ENCODE data around the gene DOCK7. TPM values are rescaled to one million over a fixed set of nuclear protein-coding genes. Genes with fewer than 3 reads are reported as not detected.

DOCK7 gene
- total and polyA plus RNA-seq, 9 donors, result 12.7 to 43.1 (median 38.2) TPM

DNA sequence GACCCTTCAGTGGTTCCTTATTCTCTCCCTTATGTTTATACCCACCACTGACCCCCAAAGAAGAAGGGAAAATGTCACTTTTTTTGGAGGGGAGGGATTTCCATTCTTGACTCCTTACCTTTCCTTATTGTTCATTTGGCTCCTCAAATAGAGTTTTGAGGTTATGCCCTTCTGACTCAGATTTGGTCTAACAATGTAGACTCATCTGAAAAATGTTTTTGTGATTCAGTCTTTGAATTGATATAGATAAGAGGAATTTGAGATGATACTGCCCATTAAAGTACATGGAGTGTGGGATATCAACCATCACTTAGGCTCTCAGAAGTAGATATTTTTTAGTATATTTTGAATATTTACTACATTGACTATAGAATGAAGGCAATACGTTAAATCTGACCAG is 235.2 kb downstream of the DOCK7 start:
- H3K27ac ChIP-seq, result no peak overlapping the region
- no peaks in the 10 kb centered on the region for H3K36me3 ChIP-seq
- no peak for DNase-seq
- H3K4me1 ChIP-seq (ENCODE audit: insufficient read depth), result no peaks in the 10 kb centered on the region
- intact Hi-C loops (cut with DNase I), result no loop called here
- no peaks in the 10 kb centered on the region for H3K9me3 ChIP-seq
- H3K27me3 ChIP-seq, result no peaks in the 10 kb centered on the region
- no peak for TF ChIP-seq POLR2A (IDR thresholded peaks at IDR 0.05)
- TF ChIP-seq, protein P1, sequence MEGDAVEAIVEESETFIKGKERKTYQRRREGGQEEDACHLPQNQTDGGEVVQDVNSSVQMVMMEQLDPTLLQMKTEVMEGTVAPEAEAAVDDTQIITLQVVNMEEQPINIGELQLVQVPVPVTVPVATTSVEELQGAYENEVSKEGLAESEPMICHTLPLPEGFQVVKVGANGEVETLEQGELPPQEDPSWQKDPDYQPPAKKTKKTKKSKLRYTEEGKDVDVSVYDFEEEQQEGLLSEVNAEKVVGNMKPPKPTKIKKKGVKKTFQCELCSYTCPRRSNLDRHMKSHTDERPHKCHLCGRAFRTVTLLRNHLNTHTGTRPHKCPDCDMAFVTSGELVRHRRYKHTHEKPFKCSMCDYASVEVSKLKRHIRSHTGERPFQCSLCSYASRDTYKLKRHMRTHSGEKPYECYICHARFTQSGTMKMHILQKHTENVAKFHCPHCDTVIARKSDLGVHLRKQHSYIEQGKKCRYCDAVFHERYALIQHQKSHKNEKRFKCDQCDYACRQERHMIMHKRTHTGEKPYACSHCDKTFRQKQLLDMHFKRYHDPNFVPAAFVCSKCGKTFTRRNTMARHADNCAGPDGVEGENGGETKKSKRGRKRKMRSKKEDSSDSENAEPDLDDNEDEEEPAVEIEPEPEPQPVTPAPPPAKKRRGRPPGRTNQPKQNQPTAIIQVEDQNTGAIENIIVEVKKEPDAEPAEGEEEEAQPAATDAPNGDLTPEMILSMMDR (IDR thresholded peaks at IDR 0.05), result no peak
- no peak for TF ChIP-seq EP300 (IDR thresholded peaks at IDR 0.05)
- WGBS, 3 donors, result 92 to 98% (median 95%) methylated on average over 1 of the region's 1 CpG
- H3K4me3 ChIP-seq, result no peak overlapping the region

DNA sequence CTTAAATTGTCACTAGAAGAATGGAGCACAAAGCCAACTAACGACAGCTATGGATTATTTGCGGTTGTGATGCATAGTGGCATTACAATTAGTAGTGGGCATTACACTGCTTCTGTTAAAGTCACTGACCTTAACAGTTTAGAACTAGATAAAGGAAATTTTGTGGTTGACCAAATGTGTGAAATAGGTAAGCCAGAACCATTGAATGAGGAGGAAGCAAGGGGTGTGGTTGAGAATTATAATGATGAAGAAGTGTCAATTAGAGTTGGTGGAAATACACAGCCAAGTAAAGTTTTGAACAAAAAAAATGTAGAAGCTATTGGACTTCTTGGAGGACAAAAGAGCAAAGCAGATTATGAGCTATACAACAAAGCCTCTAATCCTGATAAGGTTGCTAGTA is 237.9 kb downstream of the DOCK7 start:
- Histone ChIP-seq H3K9me3 (no peaks in the 10 kb centered on the region), H3K27ac (no peak overlapping the region), H3K4me3 (no peak overlapping the region), H3K4me1 (ENCODE audit: insufficient read depth) (no peaks in the 10 kb centered on the region), H3K27me3 (no peaks in the 10 kb centered on the region), H3K36me3 (no peaks in the 10 kb centered on the region)
- 94 to 98% (median 97%) methylated on average over 2 of the region's 2 CpGs for WGBS, 3 donors
- intact Hi-C loops (cut with DNase I), result no loop called here
- TF ChIP-seq EP300 (IDR thresholded peaks at IDR 0.05) (no peak), POLR2A (IDR thresholded peaks at IDR 0.05) (no peak)
- TF ChIP-seq, protein P1 (IDR thresholded peaks at IDR 0.05), result no peak
- DNase-seq, result no peak

DNA sequence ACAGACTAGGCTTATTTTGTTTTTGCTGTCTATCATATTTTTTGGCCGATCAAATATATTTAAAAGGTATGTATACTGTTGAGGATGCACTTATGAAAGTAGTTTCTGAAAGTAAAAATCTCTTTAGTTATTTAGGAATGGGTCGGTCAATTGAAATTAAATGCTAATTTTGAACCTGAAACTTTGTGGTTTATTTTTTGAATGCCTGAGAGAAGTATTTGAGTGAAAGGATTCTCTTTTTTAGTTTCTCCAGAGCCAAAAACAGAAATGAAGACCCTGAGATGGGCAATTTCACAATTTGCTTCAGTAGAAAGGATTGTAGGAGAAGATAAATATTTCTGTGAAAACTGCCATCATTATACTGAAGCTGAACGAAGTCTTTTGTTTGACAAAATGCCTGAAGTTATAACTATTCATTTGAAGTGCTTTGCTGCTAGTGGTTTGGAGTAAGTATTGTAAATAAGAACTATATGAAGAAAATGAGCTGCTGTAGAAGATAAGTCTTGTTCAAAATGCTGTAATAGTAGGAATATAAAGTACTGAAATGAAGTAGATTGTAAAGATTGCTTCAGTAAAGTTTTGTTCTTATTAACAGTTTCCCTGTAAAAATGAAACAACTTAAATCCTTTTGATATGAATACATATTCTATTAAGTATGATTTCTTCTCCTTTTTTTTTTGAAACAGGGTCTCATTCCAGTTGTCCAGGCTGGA is 239.8 kb downstream of the DOCK7 start:
- Histone ChIP-seq H3K36me3 (no peaks in the 10 kb centered on the region), H3K27me3 (no peaks in the 10 kb centered on the region), H3K4me3 (no peak overlapping the region), H3K9me3 (no peaks in the 10 kb centered on the region), H3K4me1 (ENCODE audit: insufficient read depth) (no peaks in the 10 kb centered on the region), H3K27ac (no peak overlapping the region)
- 89 to 94% (median 91%) methylated on average over 3 of the region's 3 CpGs for WGBS, 3 donors
- DNase-seq, result no peak
- TF ChIP-seq POLR2A (IDR thresholded peaks at IDR 0.05) (no peak), EP300 (IDR thresholded peaks at IDR 0.05) (no peak)
- TF ChIP-seq, protein P1 (IDR thresholded peaks at IDR 0.05), result no peak
- intact Hi-C loops (cut with DNase I), result no loop called here

DNA sequence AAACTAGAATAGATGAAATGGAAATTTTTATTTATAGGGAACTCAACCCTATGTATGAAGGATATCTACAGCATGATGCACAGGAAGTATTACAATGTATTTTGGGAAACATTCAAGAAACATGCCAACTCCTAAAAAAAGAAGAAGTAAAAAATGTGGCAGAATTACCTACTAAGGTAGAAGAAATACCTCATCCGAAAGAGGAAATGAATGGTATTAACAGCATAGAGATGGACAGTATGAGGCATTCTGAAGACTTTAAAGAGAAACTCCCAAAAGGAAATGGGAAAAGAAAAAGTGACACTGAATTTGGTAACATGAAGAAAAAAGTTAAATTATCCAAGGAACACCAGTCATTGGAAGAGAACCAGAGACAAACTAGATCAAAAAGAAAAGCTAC is 243.5 kb downstream of the DOCK7 start:
- WGBS, 3 donors, result 86 to 95% (median 94%) methylated on average over 1 of the region's 1 CpG
- Histone ChIP-seq H3K4me1 (ENCODE audit: insufficient read depth) (no peaks in the 10 kb centered on the region), H3K9me3 (no peaks in the 10 kb centered on the region), H3K27ac (no peak overlapping the region), H3K4me3 (no peak overlapping the region), H3K27me3 (no peaks in the 10 kb centered on the region), H3K36me3 (no peaks in the 10 kb centered on the region)
- no peak for DNase-seq
- intact Hi-C loops (cut with DNase I), result no loop called here
- TF ChIP-seq POLR2A (IDR thresholded peaks at IDR 0.05), result no peak
- TF ChIP-seq EP300 (IDR thresholded peaks at IDR 0.05), result no peak
- TF ChIP-seq, protein P1 (IDR thresholded peaks at IDR 0.05), result no peak

All from ovary (tissue), 9 donors.